GM21390 (cell line): ENCODE results near the gene NUTM2B.
"Not testable (repeated sequence)": the region's sequence is repeated elsewhere in the genome, so short reads cannot be mapped to it uniquely, and the experiment has no call there.

Experiments used
- ATAC-seq: cut with Tn5 transposase; IDR thresholded peaks from one replicate; pipeline ENCODE4 v1.9.1; 2021; ENCODE audit not compliant: unreplicated experiment

Gene NUTM2B

DNA sequence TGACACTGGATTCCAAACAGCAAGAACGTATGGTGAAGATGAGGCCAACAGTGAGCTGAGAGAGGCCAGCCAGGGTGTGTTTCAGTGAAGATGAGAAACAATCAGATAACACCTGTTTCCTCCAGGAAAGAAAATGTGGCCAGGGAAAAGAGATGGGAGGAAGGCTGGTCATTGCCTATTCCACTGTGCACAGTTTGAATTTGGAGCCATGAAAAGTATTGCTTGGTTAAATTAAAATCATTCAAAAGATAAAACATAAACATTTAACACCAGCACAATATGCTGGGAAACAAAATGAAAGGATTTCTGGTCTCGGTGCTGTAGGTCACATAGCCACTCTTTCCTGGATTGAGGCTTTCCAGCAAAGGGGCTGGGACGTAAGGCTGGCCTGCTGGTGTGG is at the start of gene NUTM2B:
Gene NUTM2B, plus strand, starts transcription at position 301 of the 400 bp plus-strand sequence. CDS start 383 bp downstream, outside the sequence.
- not testable (repeated sequence) for ATAC-seq

DNA sequence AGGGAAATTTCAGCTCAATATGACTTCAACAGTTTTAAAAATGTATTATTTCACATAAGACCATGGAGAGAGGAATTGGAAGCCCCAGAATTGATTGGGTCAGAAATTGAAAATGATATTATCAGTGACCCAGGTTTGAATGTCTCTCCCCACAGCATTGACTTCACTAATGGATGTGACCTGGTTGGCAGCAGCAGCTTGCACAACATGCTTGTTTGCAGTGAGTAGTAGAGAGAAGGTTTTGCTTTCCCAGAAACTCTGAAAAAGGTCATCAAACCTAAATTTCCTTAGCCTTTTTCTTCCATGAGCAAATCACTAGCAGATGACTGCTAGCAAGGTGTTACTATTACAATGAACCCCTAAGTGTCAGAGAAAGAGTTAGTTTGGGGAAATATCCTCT is 39.7 kb upstream of the NUTM2B start:
- not testable (repeated sequence) for ATAC-seq

DNA sequence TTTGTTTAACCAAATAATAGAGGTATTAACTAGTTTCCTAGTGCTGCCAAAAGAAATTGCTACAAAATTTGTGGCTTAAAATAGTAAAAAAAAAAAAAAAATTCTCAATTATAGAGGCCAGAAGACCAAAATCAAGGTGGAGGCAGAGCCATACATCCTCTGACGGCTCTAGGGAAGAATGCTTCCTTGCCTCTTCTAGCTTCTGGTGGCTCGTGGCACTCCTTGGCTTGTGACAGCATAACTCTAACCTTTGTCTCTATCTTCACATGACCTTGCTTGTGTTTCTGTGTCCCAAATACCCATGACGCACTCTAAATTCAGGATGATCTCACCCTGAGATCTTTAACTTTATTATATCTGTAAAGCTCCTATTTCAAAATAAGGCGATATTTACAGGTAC is 38.3 kb upstream of the NUTM2B start:
- ATAC-seq = not testable (repeated sequence)

DNA sequence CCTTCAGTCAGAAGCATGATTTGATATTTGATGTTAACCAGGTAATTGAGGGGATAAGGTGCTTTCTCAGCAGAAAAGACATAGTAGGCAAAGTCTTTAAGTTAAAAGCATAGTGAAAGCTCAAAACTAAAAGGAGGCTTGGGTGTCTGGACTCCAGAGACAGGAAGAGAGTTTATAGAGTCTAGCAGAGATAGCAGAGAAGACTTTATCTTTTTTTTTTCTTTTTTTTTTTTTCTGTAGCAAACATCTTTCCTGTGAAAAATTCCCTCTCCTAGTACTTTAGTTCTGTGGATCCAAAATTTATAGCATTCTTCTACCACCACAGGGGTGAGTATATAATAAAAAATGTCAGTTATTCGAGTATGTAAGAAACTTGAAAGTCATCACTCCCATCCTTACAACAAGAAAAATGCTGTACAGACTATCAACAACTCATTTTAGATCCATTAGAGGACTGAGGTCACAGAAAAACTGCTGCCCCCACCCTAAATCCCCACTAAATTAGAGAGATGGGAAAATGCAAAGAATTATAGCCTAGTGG is 33.7 kb upstream of the NUTM2B start:
- not testable (repeated sequence) for ATAC-seq

GRCh38 chr10:79674878-79675277 is 28.1 kb upstream of the NUTM2B start:
- not testable (repeated sequence) for ATAC-seq

DNA sequence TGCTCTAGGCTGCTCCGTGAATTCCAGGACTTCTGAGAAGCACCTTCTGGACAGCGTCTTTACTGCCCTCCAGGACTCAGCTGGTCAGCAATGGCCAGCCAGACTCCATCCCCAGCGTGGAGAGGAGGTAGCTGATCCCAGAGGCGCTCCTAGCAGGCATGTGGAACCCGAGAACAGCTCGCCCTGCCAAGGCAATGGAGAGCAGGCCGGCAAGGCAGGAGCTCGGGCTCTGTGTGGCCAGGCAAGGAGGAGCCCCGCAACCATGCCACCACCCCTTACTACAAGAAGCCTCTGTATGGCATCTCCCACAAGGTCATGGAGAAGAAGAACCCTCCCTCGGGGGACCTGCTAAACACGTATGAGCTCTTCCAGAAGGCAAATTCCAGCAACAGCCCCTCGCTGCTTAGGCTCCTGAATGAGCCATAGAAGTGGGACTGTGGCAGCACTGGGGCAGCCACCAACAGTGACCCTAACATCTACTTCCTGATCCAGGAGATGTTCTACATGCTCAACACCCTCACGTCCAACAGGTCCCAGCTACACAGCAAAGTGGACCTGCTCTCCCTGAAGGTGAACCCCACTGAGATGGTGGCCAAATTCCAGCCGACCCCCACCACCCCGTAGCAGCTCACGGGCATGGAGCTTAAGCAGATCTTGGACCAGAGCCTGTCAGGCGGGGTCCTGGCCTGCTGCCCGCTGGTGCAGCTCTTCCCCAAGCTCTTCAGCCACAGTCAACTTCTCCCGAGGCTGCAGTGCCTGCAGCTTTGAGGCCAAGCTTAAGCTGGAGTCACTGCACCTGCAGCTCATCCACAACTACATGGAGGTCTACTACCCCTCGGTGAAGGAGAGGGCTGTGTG is 19.8 kb upstream of the NUTM2B start:
- not testable (repeated sequence) for ATAC-seq

- not testable (repeated sequence) for ATAC-seq
Measured at GRCh38 chr10:79683884-79684720, 18.9 kb upstream of the NUTM2B start.

GRCh38 chr10:79685044-79685685 is 17.9 kb upstream of the NUTM2B start:
- peak; percentile 78 for ATAC-seq

GRCh38 chr10:79686595-79686994 is 16.4 kb upstream of the NUTM2B start:
- ATAC-seq = not testable (repeated sequence)

DNA sequence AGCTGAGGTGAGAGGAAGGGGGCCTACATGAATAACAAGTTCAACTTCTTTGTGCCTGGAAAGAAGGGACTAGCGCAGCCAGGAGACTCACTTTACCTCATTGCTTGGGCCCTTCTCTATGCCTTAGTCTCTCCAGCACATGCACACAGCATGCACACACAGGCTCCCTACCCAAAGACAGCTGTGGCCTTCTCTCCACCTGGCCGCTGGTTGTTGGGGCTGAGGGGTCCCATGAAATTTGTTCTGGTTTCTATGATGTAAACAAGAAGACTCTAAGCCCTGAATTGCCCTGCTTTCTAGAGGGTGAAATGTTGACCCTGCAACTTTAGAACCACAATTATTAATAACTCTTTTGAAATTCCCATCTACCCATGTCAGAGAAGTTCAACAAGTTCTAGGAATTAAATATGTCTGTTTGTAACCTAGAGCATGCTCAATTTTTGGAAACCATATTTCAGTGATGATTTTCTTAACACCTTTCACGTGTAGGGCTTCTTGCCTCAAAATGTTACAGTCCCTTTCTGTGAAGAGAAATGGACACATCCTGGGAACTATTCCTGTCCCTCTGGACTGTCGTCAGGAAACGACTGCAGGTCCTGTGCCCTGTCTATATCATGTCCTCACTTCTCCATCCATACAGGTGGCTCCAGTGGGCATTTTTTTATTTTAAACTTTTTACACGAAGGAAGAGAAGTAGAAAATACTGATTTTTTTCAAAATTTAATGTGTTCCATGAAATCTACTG is 15.4 kb upstream of the NUTM2B start:
- not testable (repeated sequence) for ATAC-seq

DNA sequence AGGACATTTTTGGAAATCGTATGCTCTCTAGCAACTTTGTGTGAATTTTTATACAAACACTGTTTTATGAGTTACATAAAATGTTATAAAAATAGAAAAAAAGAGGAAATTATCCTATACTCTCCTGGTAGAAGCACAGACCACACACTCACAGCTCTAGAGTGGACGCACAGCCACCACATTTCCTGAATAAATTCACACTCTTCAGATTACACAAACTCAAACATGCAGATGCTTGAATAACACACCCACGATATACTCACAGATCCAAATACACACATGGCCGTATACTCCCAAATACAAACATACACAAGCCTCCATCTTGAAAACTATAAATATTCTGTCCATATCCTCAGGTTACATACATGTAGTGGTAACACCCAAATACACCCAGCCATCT is 14.2 kb upstream of the NUTM2B start:
- not testable (repeated sequence) for ATAC-seq

- ATAC-seq = not testable (repeated sequence)
Measured at GRCh38 chr10:79696596-79696995, 6.4 kb upstream of the NUTM2B start.

DNA sequence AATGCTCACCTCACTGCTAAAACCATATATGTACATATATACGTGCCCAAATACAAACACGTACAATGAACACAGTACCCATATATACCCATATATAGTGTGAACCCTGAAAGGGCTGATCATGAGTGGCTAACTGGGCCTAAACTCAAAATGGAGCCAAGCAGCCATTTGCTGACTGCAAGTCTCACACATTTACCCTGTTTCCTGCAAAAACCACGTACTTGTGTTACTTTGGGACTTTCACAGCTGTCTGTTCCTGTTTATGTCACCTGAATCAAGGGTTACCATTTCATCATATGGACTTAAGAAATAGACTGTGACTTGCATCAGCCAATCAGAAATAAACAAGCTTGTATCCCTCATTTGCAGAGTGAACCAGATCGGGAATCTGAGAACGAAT is 5.9 kb upstream of the NUTM2B start:
- ATAC-seq = not testable (repeated sequence)

DNA sequence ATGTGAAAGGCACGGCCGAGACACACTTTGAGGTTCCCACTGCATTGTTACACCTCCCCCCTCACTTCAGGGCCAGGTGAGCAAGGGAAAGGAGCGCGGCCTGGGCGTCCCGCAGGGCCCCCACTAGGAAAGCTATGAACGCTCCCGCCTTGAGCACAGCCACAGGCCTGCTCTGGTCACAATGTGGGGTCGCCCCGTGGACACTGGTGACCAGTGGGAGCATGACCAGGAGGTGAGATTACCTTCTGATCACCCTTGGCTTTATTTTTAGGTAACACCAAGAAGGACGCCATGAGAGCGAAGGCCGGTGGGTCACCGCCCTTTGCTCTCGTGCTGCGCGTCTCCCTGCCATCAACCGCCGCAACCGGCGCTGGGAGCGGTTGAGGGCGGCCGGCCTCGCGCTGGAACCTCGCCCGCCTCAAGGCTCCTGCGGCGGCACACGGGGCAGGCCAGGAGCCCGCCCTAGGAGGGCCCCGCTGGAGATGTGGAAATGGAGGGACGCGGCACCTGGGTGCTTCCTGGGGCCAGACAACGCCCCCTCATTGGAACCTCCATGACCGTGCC is 2.6 kb upstream of the NUTM2B start:
- not testable (repeated sequence) for ATAC-seq

DNA sequence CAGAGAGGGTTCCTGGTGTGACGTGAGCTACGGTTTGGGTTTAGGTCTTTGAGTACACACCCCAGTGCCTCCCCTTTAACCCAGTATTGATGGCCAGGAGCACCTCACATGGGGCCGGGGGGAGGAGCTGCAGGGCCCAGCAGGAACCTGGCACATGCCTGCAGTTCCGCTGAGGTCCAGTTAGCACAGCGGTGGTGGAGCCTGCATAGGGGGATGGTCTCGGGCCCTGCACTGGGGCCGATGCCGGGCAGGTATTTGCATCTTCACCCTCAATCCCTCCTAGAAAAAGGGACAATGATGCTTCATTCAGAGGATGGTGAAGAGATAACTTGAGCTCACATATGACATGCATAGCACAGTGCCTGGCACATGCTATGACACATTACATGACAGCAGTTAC is 4.0 kb downstream of the NUTM2B start:
- not testable (repeated sequence) for ATAC-seq

- ATAC-seq = not testable (repeated sequence)
Measured at GRCh38 chr10:79714976-79715375, 11.9 kb downstream of the NUTM2B start.

- not testable (repeated sequence) for ATAC-seq
Measured at GRCh38 chr10:79716917-79717579, 14.0 kb downstream of the NUTM2B start.

DNA sequence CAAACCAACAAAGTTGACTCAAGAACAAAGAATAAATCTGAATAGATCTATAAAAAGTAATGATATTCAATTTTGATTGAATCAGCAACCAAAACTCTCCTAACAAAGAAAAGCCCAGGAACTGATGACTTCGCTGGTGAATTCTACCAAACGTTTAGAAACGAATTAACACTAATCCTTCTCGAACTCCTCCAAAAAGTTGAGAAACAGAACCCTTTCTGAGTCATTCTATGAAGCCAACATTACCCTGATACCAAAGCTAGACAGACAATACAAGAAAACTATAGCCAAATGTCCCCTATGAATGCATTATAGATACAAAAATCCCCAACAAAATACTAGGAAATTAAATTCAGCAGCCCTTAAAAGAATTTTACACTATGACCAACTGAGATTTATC is 17.0 kb downstream of the NUTM2B start:
- not testable (repeated sequence) for ATAC-seq

GRCh38 chr10:79726620-79727019 is 23.6 kb downstream of the NUTM2B start:
- not testable (repeated sequence) for ATAC-seq
